ENCODE results near the gene CMTM8.

GRCh38 chr3:32202496-32202895 is 36.0 kb upstream of the CMTM8 start:
- TF ChIP-seq, protein P1, sequence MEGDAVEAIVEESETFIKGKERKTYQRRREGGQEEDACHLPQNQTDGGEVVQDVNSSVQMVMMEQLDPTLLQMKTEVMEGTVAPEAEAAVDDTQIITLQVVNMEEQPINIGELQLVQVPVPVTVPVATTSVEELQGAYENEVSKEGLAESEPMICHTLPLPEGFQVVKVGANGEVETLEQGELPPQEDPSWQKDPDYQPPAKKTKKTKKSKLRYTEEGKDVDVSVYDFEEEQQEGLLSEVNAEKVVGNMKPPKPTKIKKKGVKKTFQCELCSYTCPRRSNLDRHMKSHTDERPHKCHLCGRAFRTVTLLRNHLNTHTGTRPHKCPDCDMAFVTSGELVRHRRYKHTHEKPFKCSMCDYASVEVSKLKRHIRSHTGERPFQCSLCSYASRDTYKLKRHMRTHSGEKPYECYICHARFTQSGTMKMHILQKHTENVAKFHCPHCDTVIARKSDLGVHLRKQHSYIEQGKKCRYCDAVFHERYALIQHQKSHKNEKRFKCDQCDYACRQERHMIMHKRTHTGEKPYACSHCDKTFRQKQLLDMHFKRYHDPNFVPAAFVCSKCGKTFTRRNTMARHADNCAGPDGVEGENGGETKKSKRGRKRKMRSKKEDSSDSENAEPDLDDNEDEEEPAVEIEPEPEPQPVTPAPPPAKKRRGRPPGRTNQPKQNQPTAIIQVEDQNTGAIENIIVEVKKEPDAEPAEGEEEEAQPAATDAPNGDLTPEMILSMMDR (IDR thresholded peaks at IDR 0.05; ENCODE audit: low read depth, low read length, poor library complexity, severe bottlenecking): no peak
- no peak for TF ChIP-seq EZH2phosphoT487 (IDR thresholded peaks at IDR 0.05; ENCODE audit: borderline replicate concordance, low read length)
